Endometrial microvascular endothelial cells (primary cell): ENCODE results near the gene KLK15. TPM values are rescaled to one million over a fixed set of nuclear protein-coding genes. Genes with fewer than 3 reads are reported as not detected.
"Not testable (repeated sequence)": the region's sequence is repeated elsewhere in the genome, so short reads cannot be mapped to it uniquely, and the experiment has no call there.

Source experiments
- in situ Hi-C: cut with HindIII; loops from 2 replicates; pipeline ENCODE4 v1.10.0; 2017; ENCODE audit warnings: low sequenced_read_pairs, low pct_unique_long_range_greater_than_20kb; ENCODE audit errors: inconsistent ontology term
- total RNA-seq: library from RNA; depleted of rRNA; stranded (reverse); fragments of >200 nt; gene quantifications from one replicate; pipeline ENCODE4 v1.2.3, GENCODE V29; 2015; ENCODE audit errors: inconsistent ontology term

KLK15 gene
- total RNA-seq, 1 donor from 2014 or later: not detected

- in situ Hi-C loops: no loop called here
These were observed 6.7 kb downstream of the KLK15 start for GRCh38 chr19:50826492-50827240.

- in situ Hi-C loops: no loop called here
These were observed 9.9 kb downstream of the KLK15 start, which contains the start of gene KLK1 for GRCh38 chr19:50823389-50824042. KLK1 (minus strand) TSS chr19:50823787; CDS start chr19:50823748, 39 bp downstream.

- in situ Hi-C loops: no loop called here
These were observed 10.6 kb downstream of the KLK15 start for GRCh38 chr19:50822661-50823208.

- in situ Hi-C loops: no loop called here
These were observed 11.8 kb downstream of the KLK15 start for GRCh38 chr19:50821622-50822021.

GRCh38 chr19:50821248-50821612 lies 12.1 kb downstream of the KLK15 start:
- in situ Hi-C loops: no loop called here

GRCh38 chr19:50820549-50821247 lies 12.7 kb downstream of the KLK15 start:
- in situ Hi-C loops: no loop called here

- in situ Hi-C loops: no loop called here
These were observed 13.3 kb downstream of the KLK15 start for GRCh38 chr19:50820086-50820485.

- in situ Hi-C loops: no loop called here
These were observed 13.7 kb downstream of the KLK15 start for GRCh38 chr19:50819636-50820035.

- in situ Hi-C loops: no loop called here
These were observed 14.4 kb downstream of the KLK15 start for GRCh38 chr19:50818859-50819472.

- in situ Hi-C loops: no loop called here
These were observed 15.2 kb downstream of the KLK15 start for GRCh38 chr19:50817941-50818858.

- in situ Hi-C loops: no loop called here
These were observed 17.9 kb downstream of the KLK15 start for GRCh38 chr19:50815439-50815838.

- in situ Hi-C loops: no loop called here
These were observed 18.5 kb downstream of the KLK15 start for GRCh38 chr19:50814883-50815282.

GRCh38 chr19:50812474-50812873 lies 20.9 kb downstream of the KLK15 start:
- in situ Hi-C loops: no loop called here

GRCh38 chr19:50811622-50812238 lies 21.6 kb downstream of the KLK15 start:
- in situ Hi-C loops: not testable (repeated sequence)

- in situ Hi-C loops: no loop called here
These were observed 24.5 kb downstream of the KLK15 start for GRCh38 chr19:50808856-50809255.

- in situ Hi-C loops: no loop called here
These were observed 28.7 kb downstream of the KLK15 start for GRCh38 chr19:50804420-50805272.
